Omental fat pad (tissue), 4 donors: ENCODE data around the gene RACGAP1. TPM values are rescaled to one million over a fixed set of nuclear protein-coding genes. Genes with fewer than 3 reads are reported as not detected.

Source experiments
- ATAC-seq: fragments of 150-250 bp; one replicate; pipeline ENCODE4 v1.9.1; 2016; ENCODE audit warnings: mild to moderate bottlenecking, moderate library complexity; ENCODE audit not compliant: low FRiP score
- DNase-seq: peaks from one replicate; pipeline ENCODE4 v3.0.0-alpha.2; 2019; ENCODE audit warnings: low spot score
- CTCF ChIP-seq, 3 donors: fragments of 450-650 bp; IDR thresholded peaks; one replicate each; pipeline ENCODE4 v1.5.1; 2016 to 2017; ENCODE audit warnings: antibody characterized with exemption in 3 of 3, mild to moderate bottlenecking in 3 of 3, moderate library complexity in 2 of 3
- total RNA-seq, 4 donors: library from RNA; depleted of rRNA; stranded (reverse); fragments of >200 nt; gene quantifications; one replicate each; pipeline ENCODE4 v1.1.0, GENCODE V29; 2016

The RACGAP1 gene
- total RNA-seq, 4 donors from 2014 or later: 5.2 to 15.3 (median 8.5) TPM

DNA sequence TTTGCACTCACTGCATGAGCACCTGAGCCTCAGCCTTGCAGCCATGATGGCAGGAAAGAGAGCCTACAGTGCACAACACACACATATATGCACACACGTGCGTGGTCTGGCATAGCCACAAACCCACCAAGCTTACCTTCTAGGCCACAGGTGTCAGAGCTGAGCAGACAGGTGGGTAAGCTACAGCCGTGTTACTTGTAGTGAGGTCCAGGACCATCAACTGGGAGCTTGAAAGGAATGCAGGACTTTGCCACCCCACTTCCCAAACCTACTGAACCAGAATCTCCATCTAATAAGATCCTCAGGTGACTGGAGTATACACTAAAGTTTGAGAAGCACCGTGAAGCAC lies 34.8 kb upstream of the RACGAP1 start:
- DNase-seq (no peak), ATAC-seq (no peak)
- no peak for TF ChIP-seq CTCF (IDR thresholded peaks at IDR 0.05)

GRCh38 chr12:50059440-50060119 lies 34.3 kb upstream of the RACGAP1 start:
- TF ChIP-seq CTCF (IDR thresholded peaks at IDR 0.05): no peak
- ATAC-seq: no peak
- DNase-seq: no peak

- ATAC-seq (no peak), DNase-seq (no peak)
- TF ChIP-seq CTCF (IDR thresholded peaks at IDR 0.05): no peak
Measured at GRCh38 chr12:50058743-50059312, 33.5 kb upstream of the RACGAP1 start.

GRCh38 chr12:50057896-50058670 lies 32.8 kb upstream of the RACGAP1 start:
- TF ChIP-seq CTCF (IDR thresholded peaks at IDR 0.05): no peak
- DNase-seq (no peak), ATAC-seq (no peak)

DNA sequence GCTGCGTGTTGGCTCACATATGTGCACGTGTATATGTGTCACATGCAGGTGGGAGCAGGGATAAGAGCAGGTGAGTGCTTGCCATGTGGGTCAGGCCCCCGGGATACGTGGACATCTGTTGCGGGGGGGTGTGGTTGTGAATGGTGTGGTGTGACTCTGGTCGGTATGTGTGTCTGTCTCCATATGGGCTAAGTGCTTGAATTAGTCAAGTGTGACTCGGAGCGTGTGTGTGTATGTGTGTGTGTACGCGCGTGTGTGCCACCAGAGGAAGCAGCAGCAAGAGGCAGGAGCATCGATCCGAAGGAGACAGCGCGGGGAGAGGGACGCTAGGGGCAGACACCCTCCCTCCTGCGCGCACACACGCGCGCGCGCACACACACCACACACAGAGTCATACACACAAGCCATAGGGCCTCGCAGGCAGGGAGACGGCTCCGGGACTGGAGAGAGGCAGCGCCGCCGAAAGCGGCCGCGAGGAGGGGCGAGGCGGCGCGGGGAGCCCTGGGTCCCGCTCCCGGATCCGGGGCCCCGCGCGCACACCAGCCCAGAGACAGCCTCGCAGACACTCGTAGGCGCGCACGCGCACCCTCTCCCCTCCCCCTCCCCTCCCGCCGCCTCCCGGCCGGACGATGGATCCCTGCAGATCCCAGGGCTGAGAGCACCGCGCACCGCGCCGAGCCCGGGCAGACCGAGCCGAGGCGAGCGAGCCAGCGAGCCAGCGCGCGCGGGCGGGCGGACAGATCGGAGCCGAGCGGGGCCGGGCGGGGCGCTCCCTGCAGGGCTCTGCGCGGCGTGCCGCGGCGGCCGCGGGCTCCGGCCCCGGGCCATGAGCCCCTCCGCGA lies 31.9 kb upstream of the RACGAP1 start, which contains the start of gene ASIC1:
TSS of gene ASIC1 (plus strand) at position 597 of the 842 bp plus-strand sequence. CDS start 1,171 bp downstream, outside the sequence.
- DNase-seq (no peak), ATAC-seq (peak; percentile 68)
- no peak for TF ChIP-seq CTCF (IDR thresholded peaks at IDR 0.05)

DNA sequence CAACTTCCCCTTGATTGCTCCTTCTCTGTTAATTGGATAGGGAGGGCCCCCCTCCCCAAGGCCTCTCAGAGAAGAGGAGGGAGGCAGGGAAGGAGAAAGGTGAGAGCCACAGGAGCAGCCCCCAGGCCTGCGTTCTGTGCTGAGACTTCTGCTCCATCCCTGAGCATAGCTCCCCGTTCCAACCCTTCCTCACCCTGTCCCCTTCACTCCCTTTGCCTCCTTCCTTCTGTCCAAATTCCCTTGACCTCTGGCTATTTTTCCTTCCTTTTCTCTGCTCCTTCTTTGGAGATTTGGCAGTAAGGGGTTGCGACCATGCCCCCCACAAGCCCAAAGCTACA lies 31.3 kb upstream of the RACGAP1 start:
- ATAC-seq (no peak), DNase-seq (no peak)

More for the DNA sequence above, 31.3 kb upstream of the RACGAP1 start:
- no peak for TF ChIP-seq CTCF (IDR thresholded peaks at IDR 0.05)
